ENCODE measurements around the gene WEE1.

The WEE1 gene

GRCh38 chr11:9639099-9639498 is 65.6 kb downstream of the WEE1 start:
- H3K27me3 ChIP-seq (replicated peaks) = no peaks in the 10 kb centered on the region
- no peak for TF ChIP-seq CTCF (IDR thresholded peaks at IDR 0.05; ENCODE audit: low read depth, low read length, missing control alignments)
- in situ Hi-C loops (cut with HindIII; ENCODE audit: low pct_ligation_motif_present, low sequenced_read_pairs) = no loop called here
- no peak overlapping the region for H3K4me3 ChIP-seq (ENCODE audit: low read depth, low read length)
- DNase-seq = no peak
- H3K27ac ChIP-seq = no peak overlapping the region
- H3K36me3 ChIP-seq (replicated peaks) = no peaks in the 10 kb centered on the region
